Erythroblast (primary cell): ENCODE results near the gene LONP2.

Experiments used
- GATA1 ChIP-seq: IDR thresholded peaks from 2 replicates; pipeline ENCODE4 v1.6.1; 2011; ENCODE audit warnings: low read depth, mild to moderate bottlenecking, control low read depth, low read length, moderate library complexity
- POLR2A ChIP-seq: IDR thresholded peaks from 2 replicates; pipeline ENCODE4 v1.6.1; 2011; ENCODE audit warnings: mild to moderate bottlenecking, low read length

DNA sequence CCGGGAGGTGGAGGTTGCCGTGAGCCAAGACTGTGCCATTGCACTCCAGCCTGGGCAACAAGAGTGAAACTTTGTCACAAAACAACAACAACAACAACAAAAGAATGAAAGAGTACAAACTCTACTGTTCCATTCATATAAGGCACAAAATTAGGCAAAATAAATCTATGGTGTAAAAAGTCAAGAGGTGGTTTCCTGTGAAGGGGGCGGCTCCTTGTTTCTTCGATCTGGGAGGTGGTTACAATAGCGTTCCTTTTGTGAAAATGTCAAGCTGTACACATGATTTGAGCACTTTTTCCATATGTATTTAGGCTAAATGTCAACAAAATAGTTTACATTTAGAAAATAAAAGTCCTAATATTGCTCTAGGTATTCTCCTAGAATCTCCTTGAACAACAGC is 134.2 kb downstream of the LONP2 start:
- TF ChIP-seq POLR2A (no peak), GATA1 (no peak)
